ENCODE data around the gene TCFL5.

The TCFL5 gene

DNA sequence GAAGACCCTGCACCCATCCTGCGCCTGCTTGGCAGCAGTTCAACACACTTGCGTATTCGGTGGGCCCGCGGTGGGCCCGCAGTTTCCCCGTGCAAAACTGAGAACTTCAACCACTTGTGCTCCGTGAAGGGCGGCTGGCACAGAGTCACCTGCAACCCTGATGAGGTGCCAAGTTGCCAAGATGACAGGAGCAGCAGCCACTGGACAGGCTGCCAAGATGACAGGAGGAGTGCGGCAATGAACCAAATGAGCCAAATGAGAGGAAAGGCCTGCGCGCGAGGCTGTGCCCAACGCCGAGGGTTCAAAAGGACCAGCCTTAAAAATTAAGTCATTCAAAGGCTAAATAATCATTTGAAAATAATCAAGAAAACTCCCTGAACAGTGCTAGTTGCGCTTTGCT lies 44.6 kb upstream of the TCFL5 start:
- TF ChIP-seq, protein P1, sequence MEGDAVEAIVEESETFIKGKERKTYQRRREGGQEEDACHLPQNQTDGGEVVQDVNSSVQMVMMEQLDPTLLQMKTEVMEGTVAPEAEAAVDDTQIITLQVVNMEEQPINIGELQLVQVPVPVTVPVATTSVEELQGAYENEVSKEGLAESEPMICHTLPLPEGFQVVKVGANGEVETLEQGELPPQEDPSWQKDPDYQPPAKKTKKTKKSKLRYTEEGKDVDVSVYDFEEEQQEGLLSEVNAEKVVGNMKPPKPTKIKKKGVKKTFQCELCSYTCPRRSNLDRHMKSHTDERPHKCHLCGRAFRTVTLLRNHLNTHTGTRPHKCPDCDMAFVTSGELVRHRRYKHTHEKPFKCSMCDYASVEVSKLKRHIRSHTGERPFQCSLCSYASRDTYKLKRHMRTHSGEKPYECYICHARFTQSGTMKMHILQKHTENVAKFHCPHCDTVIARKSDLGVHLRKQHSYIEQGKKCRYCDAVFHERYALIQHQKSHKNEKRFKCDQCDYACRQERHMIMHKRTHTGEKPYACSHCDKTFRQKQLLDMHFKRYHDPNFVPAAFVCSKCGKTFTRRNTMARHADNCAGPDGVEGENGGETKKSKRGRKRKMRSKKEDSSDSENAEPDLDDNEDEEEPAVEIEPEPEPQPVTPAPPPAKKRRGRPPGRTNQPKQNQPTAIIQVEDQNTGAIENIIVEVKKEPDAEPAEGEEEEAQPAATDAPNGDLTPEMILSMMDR (conservative IDR thresholded peaks at IDR 0.05) = no peak
- H3K27ac ChIP-seq = peak overlapping the region; percentile 25; the same call in 1 of the 2 replicates

DNA sequence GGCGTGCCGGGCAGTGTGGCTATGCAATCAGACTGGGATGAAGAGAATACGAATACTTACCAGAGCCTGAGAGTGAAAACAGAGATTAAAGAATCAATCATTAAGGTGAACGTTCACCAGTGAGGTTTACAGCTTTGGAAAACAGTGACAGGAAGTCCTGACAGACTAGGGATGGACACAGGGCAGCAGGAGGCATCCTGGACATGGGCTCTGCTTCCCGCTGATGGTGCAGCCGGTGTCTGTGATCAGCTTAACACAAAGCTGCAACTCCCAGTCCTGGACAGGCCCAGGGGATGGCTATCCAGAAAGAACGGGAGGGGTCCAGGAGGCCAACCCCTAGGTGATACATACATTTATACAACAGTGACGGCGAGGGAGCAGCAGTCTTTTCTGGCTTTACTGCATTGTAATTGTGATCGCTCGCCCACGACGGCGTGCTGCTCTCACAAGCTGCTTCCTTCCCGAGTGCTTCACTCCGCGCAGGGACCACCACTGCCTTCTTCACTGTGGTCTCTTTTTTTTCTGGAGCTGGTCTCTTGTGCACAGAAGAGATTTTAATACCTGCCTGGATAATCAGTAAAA lies 44.0 kb upstream of the TCFL5 start:
- H3K27ac ChIP-seq = no peak overlapping the region
- TF ChIP-seq, protein P1 (conservative IDR thresholded peaks at IDR 0.05) = no peak

DNA sequence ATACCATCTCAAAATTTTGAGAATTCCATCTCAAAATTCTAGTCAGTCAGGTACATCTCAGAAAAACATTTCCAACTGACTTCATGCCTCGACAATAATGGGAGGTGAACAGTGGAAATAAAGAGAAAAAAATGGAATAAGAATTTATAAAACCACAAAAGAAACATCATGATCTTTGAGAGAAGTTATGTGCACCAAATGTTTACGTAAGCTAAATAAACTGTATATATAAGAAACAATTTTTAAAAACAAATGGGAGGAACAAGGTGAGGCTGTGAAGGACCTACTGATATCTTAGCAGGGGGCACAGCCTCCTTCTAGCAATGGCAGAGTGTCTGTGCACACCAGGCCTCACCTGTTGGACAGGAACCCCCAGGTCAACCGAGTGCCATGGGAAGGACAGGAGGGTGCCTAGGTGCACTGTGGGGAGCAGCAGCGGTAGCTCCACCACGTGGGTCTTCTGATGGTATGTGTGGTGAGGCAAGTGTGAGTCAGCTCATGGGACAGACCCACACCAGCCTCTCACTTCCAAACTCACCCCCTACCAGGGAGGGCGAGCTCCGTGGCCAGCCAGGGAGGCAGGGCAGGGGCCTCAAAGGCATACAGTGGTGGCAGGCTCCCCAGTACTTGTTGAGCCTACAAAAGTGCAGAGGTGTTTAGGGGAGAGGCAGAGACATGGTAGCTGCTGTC lies 41.4 kb upstream of the TCFL5 start:
- H3K27ac ChIP-seq = peak overlapping the region; percentile 81; the same call in 1 of the 2 replicates

DNA sequence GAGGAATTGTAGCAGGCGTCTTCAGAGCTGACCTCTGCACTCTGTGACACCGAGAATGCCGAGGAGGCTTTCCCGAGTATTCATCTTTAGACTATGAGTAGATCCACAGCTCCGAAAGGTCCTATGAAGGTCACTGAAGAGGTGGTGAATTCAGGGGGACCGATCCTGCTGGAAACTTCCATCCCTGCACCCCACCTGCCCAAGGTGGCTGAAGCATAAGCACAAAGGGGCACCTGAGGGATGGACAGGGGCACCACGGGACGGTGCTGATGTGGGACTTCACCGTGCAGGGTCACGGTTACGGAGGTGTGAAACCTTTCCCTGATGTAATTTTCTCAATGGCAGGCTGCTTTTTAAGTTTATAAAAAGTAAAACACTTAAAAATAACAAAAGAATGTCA lies 40.3 kb upstream of the TCFL5 start:
- TF ChIP-seq, protein P1 (conservative IDR thresholded peaks at IDR 0.05) = no peak

More for the DNA sequence above, 41.4 kb upstream of the TCFL5 start:
- TF ChIP-seq, protein P1 (conservative IDR thresholded peaks at IDR 0.05) = no peak

GRCh38 chr20:62900692-62901584 lies 39.3 kb upstream of the TCFL5 start:
- H3K27ac ChIP-seq = peak overlapping the region; percentile 81
- TF ChIP-seq, protein P1 (conservative IDR thresholded peaks at IDR 0.05) = no peak

More for the DNA sequence above, 40.3 kb upstream of the TCFL5 start:
- H3K27ac ChIP-seq = peak overlapping the region; percentile 81

DNA sequence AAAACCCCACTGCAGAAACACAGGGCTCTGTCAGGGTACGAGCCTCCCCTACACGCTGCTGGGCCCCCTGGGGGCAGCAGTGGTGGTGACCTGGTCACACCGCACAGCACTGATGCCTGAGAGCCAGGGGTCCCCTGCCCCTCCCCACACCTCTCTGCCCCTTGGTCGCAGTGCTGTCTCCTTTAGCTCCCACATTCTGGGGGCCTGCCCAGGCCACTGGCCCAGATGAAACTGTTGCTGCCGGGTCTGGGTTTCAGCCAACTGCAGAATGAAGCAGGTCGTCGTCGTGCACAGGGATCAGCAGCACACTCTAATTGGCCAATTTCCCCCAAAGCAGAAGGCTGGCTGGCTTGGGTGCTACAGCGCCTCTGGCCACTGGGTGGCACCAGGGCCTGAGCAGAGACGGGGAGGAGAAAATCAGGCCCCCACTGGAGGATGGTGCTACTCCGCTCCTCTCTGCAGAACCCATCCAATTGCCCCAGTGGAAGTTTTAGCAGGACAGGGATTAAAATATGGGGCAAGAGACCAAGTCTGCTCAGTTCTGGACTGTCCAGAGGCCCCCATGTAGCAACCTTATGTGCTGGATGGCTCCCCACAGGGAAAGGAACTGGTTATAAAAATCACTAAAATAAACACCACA lies 38.5 kb upstream of the TCFL5 start:
- H3K27ac ChIP-seq = peak overlapping the region; percentile 81
- TF ChIP-seq, protein P1 (conservative IDR thresholded peaks at IDR 0.05) = peak; percentile 95
